ENCODE measurements around the gene C2CD5. TPM values are rescaled to one million over a fixed set of nuclear protein-coding genes. Genes with fewer than 3 reads are reported as not detected.

Gene C2CD5
- polyA plus RNA-seq, 1 donor from 2014 or later = 171 TPM

DNA sequence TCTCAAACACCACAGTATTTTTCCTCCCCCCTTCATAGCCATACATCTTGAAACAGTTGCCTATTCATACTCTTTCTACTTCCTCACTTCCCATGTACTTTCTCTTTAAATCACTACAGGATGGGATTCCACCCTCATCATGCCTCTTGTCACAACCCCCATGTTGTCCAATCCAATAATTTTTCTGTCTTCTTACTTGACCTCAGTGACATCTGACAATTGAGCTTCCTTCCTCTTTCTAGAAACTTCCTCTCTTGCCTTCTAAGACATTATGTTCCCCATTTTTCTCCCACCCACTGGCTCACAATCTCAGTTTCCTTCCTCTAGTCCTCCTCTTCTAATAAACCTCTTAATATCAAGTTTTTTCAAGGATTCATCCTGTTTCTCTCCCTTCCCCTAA lies 5.3 kb downstream of the C2CD5 start:
- peaks cover 56% of the 10 kb centered on the region for H3K79me2 ChIP-seq (replicated peaks; ENCODE audit: insufficient read depth, low read length)
- no peak overlapping the region for H2AFZ ChIP-seq (ENCODE audit: low read depth, low read length)
- no peaks in the 10 kb centered on the region for H3K36me3 ChIP-seq (ENCODE audit: insufficient read depth, low read length)
- H3K9ac ChIP-seq (ENCODE audit: low read length) = no peak overlapping the region
- peak overlapping the region; percentile 8 for H3K4me3 ChIP-seq (ENCODE audit: low read length)
- H3F3A ChIP-seq (ENCODE audit: insufficient read depth, low read length, poor library complexity, severe bottlenecking) = no peaks in the 10 kb centered on the region
- no peak overlapping the region for H3K27ac ChIP-seq (ENCODE audit: low read length)
- H4K20me1 ChIP-seq (ENCODE audit: insufficient read depth) = no peaks in the 10 kb centered on the region
- no peaks in the 10 kb centered on the region for H3K27me3 ChIP-seq (ENCODE audit: insufficient read depth, low read depth, low read length)
- H3K9me3 ChIP-seq (ENCODE audit: low read length) = no peaks in the 10 kb centered on the region
- no peaks in the 10 kb centered on the region for H3K9me2 ChIP-seq (ENCODE audit: insufficient read depth, low read length)
- H3K4me2 ChIP-seq (ENCODE audit: low read length) = no peak overlapping the region
- TF ChIP-seq POLR2AphosphoS5 (IDR thresholded peaks at IDR 0.05) (no peak), SMC3 (conservative IDR thresholded peaks at IDR 0.05; ENCODE audit: poor library complexity) (no peak), EP300 (conservative IDR thresholded peaks at IDR 0.05; ENCODE audit: poor library complexity, severe bottlenecking) (no peak), CTCF (IDR thresholded peaks at IDR 0.05; ENCODE audit: poor library complexity, severe bottlenecking) (no peak), MXI1 (conservative IDR thresholded peaks at IDR 0.05; ENCODE audit: poor library complexity, severe bottlenecking) (no peak), EZH2 (IDR thresholded peaks at IDR 0.05; ENCODE audit: borderline replicate concordance, insufficient read depth, low read length, poor library complexity, severe bottlenecking) (no peak), RAD21 (conservative IDR thresholded peaks at IDR 0.05) (no peak), REST (IDR thresholded peaks at IDR 0.05; ENCODE audit: borderline replicate concordance) (no peak), TAF1 (IDR thresholded peaks at IDR 0.05; ENCODE audit: low read depth) (no peak)

DNA sequence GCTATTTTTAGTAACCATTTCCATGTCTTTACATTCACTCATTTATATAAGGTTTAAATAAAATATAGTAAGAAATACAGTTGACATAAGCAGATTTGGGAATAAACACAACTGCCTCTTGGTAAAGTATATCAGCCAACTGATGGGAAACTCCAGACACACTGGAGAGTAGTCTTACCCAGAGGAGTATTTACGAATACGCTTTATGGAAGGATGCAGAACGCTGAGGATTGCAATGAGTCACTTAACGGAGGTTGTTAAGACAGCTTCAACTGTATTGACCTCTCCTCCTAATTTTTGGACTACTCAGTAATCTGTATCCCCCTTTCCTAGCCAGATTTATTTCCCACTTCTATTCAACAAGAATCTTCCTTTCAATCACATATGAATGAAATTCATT lies 6.0 kb downstream of the C2CD5 start:
- no peak overlapping the region for H3K4me3 ChIP-seq (ENCODE audit: low read length)

More for the DNA sequence above, 6.0 kb downstream of the C2CD5 start:
- Histone ChIP-seq H4K20me1 (ENCODE audit: insufficient read depth) (no peaks in the 10 kb centered on the region), H3K79me2 (replicated peaks; ENCODE audit: insufficient read depth, low read length) (peaks cover 52% of the 10 kb centered on the region), H3K27ac (ENCODE audit: low read length) (no peak overlapping the region), H3K9me2 (ENCODE audit: insufficient read depth, low read length) (no peaks in the 10 kb centered on the region), H3F3A (ENCODE audit: insufficient read depth, low read length, poor library complexity, severe bottlenecking) (no peaks in the 10 kb centered on the region), H3K4me2 (ENCODE audit: low read length) (no peak overlapping the region), H3K9me3 (ENCODE audit: low read length) (no peaks in the 10 kb centered on the region), H2AFZ (ENCODE audit: low read depth, low read length) (no peak overlapping the region), H3K36me3 (ENCODE audit: insufficient read depth, low read length) (peaks cover 4% of the 10 kb centered on the region), H3K27me3 (ENCODE audit: insufficient read depth, low read depth, low read length) (no peaks in the 10 kb centered on the region), H3K9ac (ENCODE audit: low read length) (no peak overlapping the region)
- TF ChIP-seq REST (IDR thresholded peaks at IDR 0.05; ENCODE audit: borderline replicate concordance) = no peak
- TF ChIP-seq EP300 (conservative IDR thresholded peaks at IDR 0.05; ENCODE audit: poor library complexity, severe bottlenecking) = no peak
- no peak for TF ChIP-seq CTCF (IDR thresholded peaks at IDR 0.05; ENCODE audit: poor library complexity, severe bottlenecking)
- TF ChIP-seq RAD21 (conservative IDR thresholded peaks at IDR 0.05) = no peak
- no peak for TF ChIP-seq MXI1 (conservative IDR thresholded peaks at IDR 0.05; ENCODE audit: poor library complexity, severe bottlenecking)
- TF ChIP-seq TAF1 (IDR thresholded peaks at IDR 0.05; ENCODE audit: low read depth) = no peak
- TF ChIP-seq EZH2 (IDR thresholded peaks at IDR 0.05; ENCODE audit: borderline replicate concordance, insufficient read depth, low read length, poor library complexity, severe bottlenecking) = no peak
- no peak for TF ChIP-seq POLR2AphosphoS5 (IDR thresholded peaks at IDR 0.05)
- TF ChIP-seq SMC3 (conservative IDR thresholded peaks at IDR 0.05; ENCODE audit: poor library complexity) = no peak

Measured in neural cell (in vitro differentiated cells).